ENCODE data around the gene CNTF. TPM values are rescaled to one million over a fixed set of nuclear protein-coding genes. Genes with fewer than 3 reads are reported as not detected.

The CNTF gene
- total and polyA plus RNA-seq, 2 experiments from 2014 or later: 0.24 to 1.8 TPM

DNA sequence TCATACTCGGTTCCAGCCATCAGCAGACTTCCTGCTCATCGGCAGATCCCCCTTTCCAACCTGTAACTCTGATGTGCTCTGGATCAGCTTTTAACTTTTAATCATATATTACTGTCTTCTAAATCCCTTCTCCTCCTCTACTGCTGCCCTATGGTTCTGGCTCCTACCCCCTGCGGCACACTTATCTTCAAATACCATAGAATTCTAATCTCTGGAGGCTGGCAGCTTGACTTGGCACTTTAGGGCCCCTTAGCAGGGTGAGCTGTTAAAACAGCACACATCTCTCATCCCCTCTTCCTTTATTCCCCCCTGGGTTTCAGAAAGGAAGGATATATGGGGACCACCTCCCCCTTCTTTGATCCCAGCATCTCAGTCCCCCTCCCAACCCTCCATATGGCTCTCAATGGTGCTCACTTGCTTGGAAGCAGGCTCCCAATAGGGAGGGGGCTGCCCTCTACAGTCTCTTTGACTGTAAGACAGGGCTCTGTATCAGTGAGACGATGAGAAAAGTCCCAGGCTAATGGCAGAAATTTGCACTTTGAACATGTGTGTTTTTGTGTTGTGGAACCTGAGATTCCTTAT, 4.4 kb upstream of the CNTF start:
- H3K4me2 ChIP-seq: no peak overlapping the region
- peak; percentile 79 for ATAC-seq
- H3K36me3 ChIP-seq (ENCODE audit: insufficient read depth): peaks cover 59% of the 10 kb centered on the region
- Mint-ChIP-seq H3K27me3 (ENCODE audit: insufficient read depth, low read depth, poor library complexity) (no peaks in the 10 kb centered on the region), H3K27ac (no peak overlapping the region), H3K9me3 (no peaks in the 10 kb centered on the region), H3K4me1 (no peaks in the 10 kb centered on the region), H3K4me3 (no peak overlapping the region), H3K36me3 (ENCODE audit: low read depth) (peaks cover 77% of the 10 kb centered on the region)
- H4K20me1 ChIP-seq (replicated peaks; ENCODE audit: insufficient read depth): peaks cover 12% of the 10 kb centered on the region
- H3K79me2 ChIP-seq (replicated peaks; ENCODE audit: insufficient read depth): no peaks in the 10 kb centered on the region; the same call in 1 of the 2 replicates
- H3K27me3 ChIP-seq (ENCODE audit: insufficient read depth): no peaks in the 10 kb centered on the region
- TF ChIP-seq, protein P1, sequence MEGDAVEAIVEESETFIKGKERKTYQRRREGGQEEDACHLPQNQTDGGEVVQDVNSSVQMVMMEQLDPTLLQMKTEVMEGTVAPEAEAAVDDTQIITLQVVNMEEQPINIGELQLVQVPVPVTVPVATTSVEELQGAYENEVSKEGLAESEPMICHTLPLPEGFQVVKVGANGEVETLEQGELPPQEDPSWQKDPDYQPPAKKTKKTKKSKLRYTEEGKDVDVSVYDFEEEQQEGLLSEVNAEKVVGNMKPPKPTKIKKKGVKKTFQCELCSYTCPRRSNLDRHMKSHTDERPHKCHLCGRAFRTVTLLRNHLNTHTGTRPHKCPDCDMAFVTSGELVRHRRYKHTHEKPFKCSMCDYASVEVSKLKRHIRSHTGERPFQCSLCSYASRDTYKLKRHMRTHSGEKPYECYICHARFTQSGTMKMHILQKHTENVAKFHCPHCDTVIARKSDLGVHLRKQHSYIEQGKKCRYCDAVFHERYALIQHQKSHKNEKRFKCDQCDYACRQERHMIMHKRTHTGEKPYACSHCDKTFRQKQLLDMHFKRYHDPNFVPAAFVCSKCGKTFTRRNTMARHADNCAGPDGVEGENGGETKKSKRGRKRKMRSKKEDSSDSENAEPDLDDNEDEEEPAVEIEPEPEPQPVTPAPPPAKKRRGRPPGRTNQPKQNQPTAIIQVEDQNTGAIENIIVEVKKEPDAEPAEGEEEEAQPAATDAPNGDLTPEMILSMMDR (conservative IDR thresholded peaks at IDR 0.05; ENCODE audit: low read depth in 2 of 2): peak; percentile 12 to 19; a peak in 1 of 4 replicates
- TF ChIP-seq CREB1 (CRISPR knock-in tag; IDR thresholded peaks at IDR 0.05; ENCODE audit: low read depth): no peak
- TF ChIP-seq STAT1 (IDR thresholded peaks at IDR 0.05; ENCODE audit: unreplicated experiment): no peak
- TF ChIP-seq, protein P2, sequence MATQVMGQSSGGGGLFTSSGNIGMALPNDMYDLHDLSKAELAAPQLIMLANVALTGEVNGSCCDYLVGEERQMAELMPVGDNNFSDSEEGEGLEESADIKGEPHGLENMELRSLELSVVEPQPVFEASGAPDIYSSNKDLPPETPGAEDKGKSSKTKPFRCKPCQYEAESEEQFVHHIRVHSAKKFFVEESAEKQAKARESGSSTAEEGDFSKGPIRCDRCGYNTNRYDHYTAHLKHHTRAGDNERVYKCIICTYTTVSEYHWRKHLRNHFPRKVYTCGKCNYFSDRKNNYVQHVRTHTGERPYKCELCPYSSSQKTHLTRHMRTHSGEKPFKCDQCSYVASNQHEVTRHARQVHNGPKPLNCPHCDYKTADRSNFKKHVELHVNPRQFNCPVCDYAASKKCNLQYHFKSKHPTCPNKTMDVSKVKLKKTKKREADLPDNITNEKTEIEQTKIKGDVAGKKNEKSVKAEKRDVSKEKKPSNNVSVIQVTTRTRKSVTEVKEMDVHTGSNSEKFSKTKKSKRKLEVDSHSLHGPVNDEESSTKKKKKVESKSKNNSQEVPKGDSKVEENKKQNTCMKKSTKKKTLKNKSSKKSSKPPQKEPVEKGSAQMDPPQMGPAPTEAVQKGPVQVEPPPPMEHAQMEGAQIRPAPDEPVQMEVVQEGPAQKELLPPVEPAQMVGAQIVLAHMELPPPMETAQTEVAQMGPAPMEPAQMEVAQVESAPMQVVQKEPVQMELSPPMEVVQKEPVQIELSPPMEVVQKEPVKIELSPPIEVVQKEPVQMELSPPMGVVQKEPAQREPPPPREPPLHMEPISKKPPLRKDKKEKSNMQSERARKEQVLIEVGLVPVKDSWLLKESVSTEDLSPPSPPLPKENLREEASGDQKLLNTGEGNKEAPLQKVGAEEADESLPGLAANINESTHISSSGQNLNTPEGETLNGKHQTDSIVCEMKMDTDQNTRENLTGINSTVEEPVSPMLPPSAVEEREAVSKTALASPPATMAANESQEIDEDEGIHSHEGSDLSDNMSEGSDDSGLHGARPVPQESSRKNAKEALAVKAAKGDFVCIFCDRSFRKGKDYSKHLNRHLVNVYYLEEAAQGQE (IDR thresholded peaks at IDR 0.05; ENCODE audit: unreplicated experiment): no peak
- TF ChIP-seq POLR2AphosphoS5 (IDR thresholded peaks at IDR 0.05; ENCODE audit: low read depth): no peak
- no peak overlapping the region for H2AFZ ChIP-seq
- H3K4me3 ChIP-seq: no peak overlapping the region
- DNase-seq (ENCODE audit: low spot score): peak; percentile 24
- H3K9me2 ChIP-seq (ENCODE audit: insufficient read depth): no peaks in the 10 kb centered on the region
- no peaks in the 10 kb centered on the region for H3K4me1 ChIP-seq (ENCODE audit: insufficient read depth)
- H3F3A ChIP-seq (replicated peaks; ENCODE audit: low read depth): no peaks in the 10 kb centered on the region
- no peak overlapping the region for H3K27ac ChIP-seq (ENCODE audit: low read depth)

DNA sequence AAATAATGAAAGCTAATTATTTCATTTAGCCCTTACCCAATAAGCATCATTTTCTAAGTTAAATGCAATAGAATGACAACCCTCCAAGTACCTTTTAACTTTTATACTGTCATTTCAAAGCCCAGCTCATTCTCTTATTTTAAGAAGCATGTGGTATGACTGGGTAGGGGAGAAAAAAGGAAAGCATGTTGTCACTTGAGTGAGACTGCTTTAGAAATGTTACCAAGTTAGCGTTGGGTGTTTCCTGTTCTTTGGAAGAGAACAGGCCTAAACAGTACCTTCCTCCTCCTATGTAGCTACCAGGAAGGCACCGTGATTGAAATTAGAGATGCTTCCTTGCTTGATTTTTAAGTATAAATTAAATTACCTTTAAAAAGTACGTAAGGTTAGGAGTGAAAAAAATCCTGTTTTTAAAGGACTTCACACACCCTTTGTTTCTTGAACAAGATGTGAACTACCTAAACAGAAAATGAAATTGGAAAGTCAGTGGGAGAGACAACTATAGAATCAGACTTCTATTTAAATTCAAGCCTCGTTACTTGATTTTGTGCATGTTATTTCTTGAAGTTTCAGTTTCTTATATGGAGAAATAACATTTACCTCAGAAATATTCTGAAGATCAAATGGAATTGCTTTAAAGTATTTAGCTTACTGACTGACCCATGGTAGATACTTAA, 741 bp upstream of the CNTF start:
- H3K36me3 ChIP-seq (ENCODE audit: insufficient read depth): peaks cover 40% of the 10 kb centered on the region
- ATAC-seq: no peak
- no peaks in the 10 kb centered on the region for H3F3A ChIP-seq (replicated peaks; ENCODE audit: low read depth)
- no peaks in the 10 kb centered on the region for H3K27me3 Mint-ChIP-seq (ENCODE audit: insufficient read depth, low read depth, poor library complexity)
- no peaks in the 10 kb centered on the region; the same call in 1 of the 2 replicates for H3K79me2 ChIP-seq (replicated peaks; ENCODE audit: insufficient read depth)
- H3K27ac Mint-ChIP-seq: no peak overlapping the region
- no peak overlapping the region for H2AFZ ChIP-seq
- no peak for DNase-seq (ENCODE audit: low spot score)
- no peak overlapping the region for H3K4me3 ChIP-seq
- H3K9me3 Mint-ChIP-seq: no peaks in the 10 kb centered on the region
- no peak overlapping the region for H3K27ac ChIP-seq (ENCODE audit: low read depth)
- H3K4me1 Mint-ChIP-seq: peaks cover 10% of the 10 kb centered on the region; the same call in 2 of the 3 replicates
- H3K4me1 ChIP-seq (ENCODE audit: insufficient read depth): peaks cover 7% of the 10 kb centered on the region; the same call in 1 of the 2 replicates
- H3K4me3 Mint-ChIP-seq: no peak overlapping the region
- H4K20me1 ChIP-seq (replicated peaks; ENCODE audit: insufficient read depth): peaks cover 15% of the 10 kb centered on the region
- no peaks in the 10 kb centered on the region for H3K27me3 ChIP-seq (ENCODE audit: insufficient read depth)
- peaks cover 62% of the 10 kb centered on the region for H3K36me3 Mint-ChIP-seq (ENCODE audit: low read depth)
- H3K9me2 ChIP-seq (ENCODE audit: insufficient read depth): no peaks in the 10 kb centered on the region
- H3K4me2 ChIP-seq: no peak overlapping the region
- no peak for TF ChIP-seq EZH2phosphoT487 (IDR thresholded peaks at IDR 0.05; ENCODE audit: unreplicated experiment)
- TF ChIP-seq, protein P1 (conservative IDR thresholded peaks at IDR 0.05; ENCODE audit: low read depth in 2 of 2): no peak
- TF ChIP-seq, protein P3, sequence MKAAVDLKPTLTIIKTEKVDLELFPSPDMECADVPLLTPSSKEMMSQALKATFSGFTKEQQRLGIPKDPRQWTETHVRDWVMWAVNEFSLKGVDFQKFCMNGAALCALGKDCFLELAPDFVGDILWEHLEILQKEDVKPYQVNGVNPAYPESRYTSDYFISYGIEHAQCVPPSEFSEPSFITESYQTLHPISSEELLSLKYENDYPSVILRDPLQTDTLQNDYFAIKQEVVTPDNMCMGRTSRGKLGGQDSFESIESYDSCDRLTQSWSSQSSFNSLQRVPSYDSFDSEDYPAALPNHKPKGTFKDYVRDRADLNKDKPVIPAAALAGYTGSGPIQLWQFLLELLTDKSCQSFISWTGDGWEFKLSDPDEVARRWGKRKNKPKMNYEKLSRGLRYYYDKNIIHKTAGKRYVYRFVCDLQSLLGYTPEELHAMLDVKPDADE (IDR thresholded peaks at IDR 0.05): no peak
- no peak for TF ChIP-seq EZH2 (IDR thresholded peaks at IDR 0.05; ENCODE audit: low read depth, unreplicated experiment)

All from GM23338 (cell line).